Measurements from ENCODE around the gene RPP25L.
A peak's percentile ranks its signal among the peaks of the same experiment; 100 is the strongest.

DNA sequence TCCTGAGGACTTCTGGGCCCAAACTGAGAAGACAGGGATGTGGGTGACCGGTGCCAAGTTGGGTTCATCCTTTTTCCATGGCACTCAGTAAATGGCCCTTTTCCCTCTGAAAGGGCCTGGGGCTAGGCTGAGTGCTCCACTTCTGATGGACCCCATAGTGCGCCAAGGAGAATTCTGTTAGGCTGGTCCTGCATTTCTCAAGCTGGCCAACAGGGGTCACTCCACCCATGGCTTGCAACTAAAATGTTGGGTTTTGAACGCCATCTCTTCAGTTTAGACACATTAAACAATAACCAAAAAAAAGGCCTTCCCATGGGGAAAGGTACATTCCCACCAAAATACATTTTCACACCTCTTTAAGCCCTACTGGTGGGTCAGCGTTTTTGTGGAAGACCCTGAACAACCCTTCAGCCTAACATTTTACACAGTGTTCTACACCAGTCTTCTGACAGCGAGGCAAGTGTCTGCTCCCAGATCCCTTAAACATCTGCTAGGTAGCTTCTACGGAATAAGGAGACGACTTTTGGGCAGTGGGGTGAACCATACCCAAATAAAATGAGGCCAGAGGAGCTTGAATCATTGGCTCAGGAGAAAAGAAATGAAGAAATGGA is 49.7 kb downstream of the RPP25L start:
- TF ChIP-seq, protein P1, sequence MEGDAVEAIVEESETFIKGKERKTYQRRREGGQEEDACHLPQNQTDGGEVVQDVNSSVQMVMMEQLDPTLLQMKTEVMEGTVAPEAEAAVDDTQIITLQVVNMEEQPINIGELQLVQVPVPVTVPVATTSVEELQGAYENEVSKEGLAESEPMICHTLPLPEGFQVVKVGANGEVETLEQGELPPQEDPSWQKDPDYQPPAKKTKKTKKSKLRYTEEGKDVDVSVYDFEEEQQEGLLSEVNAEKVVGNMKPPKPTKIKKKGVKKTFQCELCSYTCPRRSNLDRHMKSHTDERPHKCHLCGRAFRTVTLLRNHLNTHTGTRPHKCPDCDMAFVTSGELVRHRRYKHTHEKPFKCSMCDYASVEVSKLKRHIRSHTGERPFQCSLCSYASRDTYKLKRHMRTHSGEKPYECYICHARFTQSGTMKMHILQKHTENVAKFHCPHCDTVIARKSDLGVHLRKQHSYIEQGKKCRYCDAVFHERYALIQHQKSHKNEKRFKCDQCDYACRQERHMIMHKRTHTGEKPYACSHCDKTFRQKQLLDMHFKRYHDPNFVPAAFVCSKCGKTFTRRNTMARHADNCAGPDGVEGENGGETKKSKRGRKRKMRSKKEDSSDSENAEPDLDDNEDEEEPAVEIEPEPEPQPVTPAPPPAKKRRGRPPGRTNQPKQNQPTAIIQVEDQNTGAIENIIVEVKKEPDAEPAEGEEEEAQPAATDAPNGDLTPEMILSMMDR (IDR thresholded peaks at IDR 0.05; ENCODE audit: low read length): peak; percentile 76
- TF ChIP-seq EZH2 (optimal IDR thresholded peaks at IDR 0.05; ENCODE audit: low read depth, low read length): no peak
- TF ChIP-seq EZH2phosphoT487 (IDR thresholded peaks at IDR 0.05; ENCODE audit: low read length): no peak

Data from MM.1S (cell line).